HepG2 (cell line): ENCODE measurements around the gene BASP1. TPM values are rescaled to one million over a fixed set of nuclear protein-coding genes. Genes with fewer than 3 reads are reported as not detected.

Experiments used
- ATAC-seq: fragments of 200-7000 bp; cut with Tn5 transposase; 3 replicates; pipeline ENCODE4 v1.9.1; 2020; ENCODE audit warnings: mild to moderate bottlenecking, moderate library complexity
- BruUV-seq: library from RNA; stranded (reverse); fragments of 400-500 nt; replicated peaks from 2 replicates; lab custom pipeline; 2021; lab: Mats Ljungman, UMichigan
- CTCF ChIA-PET: fragments of 300-600 bp; formaldehyde crosslinking; extraction: SDS; loops from one replicate; lab custom pipeline; 2021; ENCODE audit warnings: low total read pairs, inconsistent platforms, low intra/inter-chr PET ratio; lab: Yijun Ruan, JAX
- POLR2A ChIA-PET: fragments of 350-600 bp; sonication (Branson Sonifier 250); formaldehyde crosslinking; loops from one replicate; lab custom pipeline; 2020; ENCODE audit warnings: antibody characterized with exemption, inconsistent platforms; lab: Yijun Ruan, JAX
- DNase-seq: peaks from one replicate; pipeline ENCODE4 v3.0.0-alpha.2; 2015; ENCODE audit warnings: low spot score
- FAIRE-seq: peaks from 3 replicates; lab custom pipeline; 2011; peaks lifted over from hg19 to GRCh38; lab: Jason Lieb, UNC
- H2AFZ ChIP-seq: one replicate; pipeline ENCODE4 v1.6.1; 2011; ENCODE audit warnings: low read length, inconsistent platforms
- H3K27ac ChIP-seq: fragments of 300-600 bp; 3 replicates; pipeline ENCODE4 v1.8.0; 2011; ENCODE audit warnings: mixed run types, mild to moderate bottlenecking, mixed read lengths, low read length, inconsistent platforms; ENCODE audit not compliant: insufficient read depth; ENCODE audit errors: extremely low read length
- H3K27me3 ChIP-seq, 2 experiments: fragments of 200-600 bp in 1 of 2; 2 replicates in 1 of 2; 3 replicates in 1 of 2; pipeline versions ENCODE4 v1.6.0 to v1.8.0; 2011; ENCODE audit warnings: low read length in 2 of 2, mild to moderate bottlenecking in 2 of 2, moderate library complexity in 2 of 2, inconsistent platforms in 1 of 2; ENCODE audit not compliant: insufficient read depth in 2 of 2, control insufficient read depth in 1 of 2
- H3K36me3 ChIP-seq, 2 experiments: fragments of 200-600 bp in 1 of 2; replicated peaks in 1 of 2; 2 replicates in 1 of 2; 3 replicates in 1 of 2; pipeline versions ENCODE4 v1.5.1 to v1.8.0; 2011; ENCODE audit warnings: low read length in 2 of 2, inconsistent platforms in 1 of 2; ENCODE audit not compliant: insufficient read depth in 2 of 2, control insufficient read depth in 1 of 2
- H3K4me1 ChIP-seq: 2 replicates; pipeline ENCODE4 v1.5.1; 2012; ENCODE audit warnings: low read length, inconsistent platforms; ENCODE audit not compliant: insufficient read depth
- H3K4me2 ChIP-seq: 2 replicates; pipeline ENCODE4 v1.6.0; 2011; ENCODE audit warnings: low read depth, low read length, inconsistent platforms
- H3K4me3 ChIP-seq, 3 experiments: fragments of 200-600 bp in 1 of 3; sonication (generic), shearing (Covaris generic) in 1 of 3; replicated peaks in 1 of 3; 2 replicates each; pipeline ENCODE4 v1.5.1; 2011 to 2016; ENCODE audit warnings: low read length in 3 of 3, inconsistent platforms in 2 of 3, low read depth in 2 of 3, mild to moderate bottlenecking in 2 of 3, control low read depth in 1 of 3, mixed read lengths in 1 of 3; ENCODE audit not compliant: insufficient read depth in 1 of 3
- H3K79me2 ChIP-seq: one replicate; pipeline ENCODE4 v1.6.1; 2011; ENCODE audit warnings: low read length, inconsistent platforms; ENCODE audit not compliant: insufficient read depth
- H3K9ac ChIP-seq: 2 replicates; pipeline ENCODE4 v1.6.0; 2011; ENCODE audit warnings: mild to moderate bottlenecking, low read depth, low read length, inconsistent platforms; ENCODE audit not compliant: insufficient read depth
- H3K9me3 ChIP-seq: 2 replicates; pipeline ENCODE4 v1.5.1; 2012; ENCODE audit warnings: mild to moderate bottlenecking, low read length
- H4K20me1 ChIP-seq: 2 replicates; pipeline ENCODE4 v1.6.0; 2011; ENCODE audit warnings: inconsistent platforms, mild to moderate bottlenecking, low read length, moderate library complexity; ENCODE audit not compliant: insufficient read depth
- AGO1 ChIP-seq: fragments of 200-400 bp; formaldehyde crosslinking; IDR thresholded peaks from 2 replicates; pipeline ENCODE4 v1.6.1; 2017; ENCODE audit warnings: mild to moderate bottlenecking, low read depth, low read length, moderate library complexity; ENCODE audit not compliant: poor library complexity, severe bottlenecking
- CREB3 ChIP-seq: sonication (generic); formaldehyde crosslinking; IDR thresholded peaks from 2 replicates; pipeline ENCODE4 v1.5.0; 2020; ENCODE audit warnings: missing genetic modification reagents
- RAD51 ChIP-seq: fragments of 450-650 bp; IDR thresholded peaks from 2 replicates; pipeline ENCODE4 v1.6.1; 2016; ENCODE audit warnings: borderline replicate concordance
- SAP130 ChIP-seq: IDR thresholded peaks from 2 replicates; pipeline ENCODE4 v1.6.1; 2016; ENCODE audit warnings: low read depth
- TRAFD1 ChIP-seq: sonication (generic); formaldehyde crosslinking; IDR thresholded peaks from 2 replicates; pipeline ENCODE4 v1.5.1; 2020; ENCODE audit warnings: missing genetic modification reagents, mild to moderate bottlenecking, borderline replicate concordance
- ZNF33B ChIP-seq: sonication (generic); formaldehyde crosslinking; IDR thresholded peaks from 2 replicates; pipeline ENCODE4 v1.5.1; 2020; ENCODE audit warnings: mild to moderate bottlenecking, missing genetic modification reagents
- ZNF816 ChIP-seq: sonication (generic); formaldehyde crosslinking; IDR thresholded peaks from 2 replicates; pipeline ENCODE4 v1.8.0; 2022; ENCODE audit warnings: missing genetic modification reagents, mild to moderate bottlenecking, borderline replicate concordance
- WGBS: methylation state at CpG from one replicate; pipeline ENCODE4 v1.1.6; 2017; ENCODE audit warnings: low lambda C conversion rate; 5-methylcytosine and 5-hydroxymethylcytosine counted together
- in situ Hi-C: cut with HindIII; loops from 2 replicates; pipeline ENCODE4 v1.10.0; 2017; ENCODE audit warnings: low pct_unique_long_range_greater_than_20kb; ENCODE audit not compliant: extremely low pct_ligation_motif_present
- intact Hi-C: fragments of 100-400 bp; cut with micrococcal nuclease; formaldehyde crosslinking; loops from one replicate; pipeline ENCODE4 v1.10.0; 2022; ENCODE audit not compliant: unreplicated experiment
- polyA plus RNA-seq, 8 experiments: library from polyadenylated mRNA; depleted of rRNA in 3 of 8; stranded (reverse) in 7 of 8; unstranded in 1 of 8; fragments of >200 nt; fragmentation: Illumina TruSeq in 4 of 8; extraction: Trizol in 4 of 8; gene quantifications; 2 replicates each; pipeline versions ENCODE4 v1.2.1 to v1.2.3, GENCODE V29; 2011 to 2016; ENCODE audit warnings: low read depth in 4 of 8, missing spikeins in 1 of 8, mixed read lengths in 1 of 8; ENCODE audit not compliant: insufficient read depth in 1 of 8
- total RNA-seq, 5 experiments: library from RNA; depleted of rRNA; stranded (reverse); fragments of >200 nt; fragmentation: Illumina TruSeq; extraction: Trizol; gene quantifications; 2 replicates each; pipeline ENCODE4 v1.2.3, GENCODE V29; 2016; ENCODE audit warnings: low read depth in 1 of 5
- TF ChIP-seq, protein P1 (sequence below): sonication (generic); formaldehyde crosslinking; IDR thresholded peaks from 2 replicates; pipeline ENCODE4 v1.8.0; 2022; ENCODE audit warnings: mild to moderate bottlenecking, missing genetic modification reagents, moderate library complexity
- TF ChIP-seq, protein P2 (sequence below): sonication (generic); formaldehyde crosslinking; conservative IDR thresholded peaks from 2 replicates; pipeline ENCODE4 v1.5.0; 2020; ENCODE audit warnings: missing genetic modification reagents

The BASP1 gene
- total and polyA plus RNA-seq, 2 of the 13 experiments (the other 11 are each of a cell fraction or from before 2014, with no cell fraction given): 0.04 TPM; not detected in 1

GRCh38 chr5:17288570-17288969 is 71.1 kb downstream of the BASP1 start (continued):
- TF ChIP-seq, protein P1, sequence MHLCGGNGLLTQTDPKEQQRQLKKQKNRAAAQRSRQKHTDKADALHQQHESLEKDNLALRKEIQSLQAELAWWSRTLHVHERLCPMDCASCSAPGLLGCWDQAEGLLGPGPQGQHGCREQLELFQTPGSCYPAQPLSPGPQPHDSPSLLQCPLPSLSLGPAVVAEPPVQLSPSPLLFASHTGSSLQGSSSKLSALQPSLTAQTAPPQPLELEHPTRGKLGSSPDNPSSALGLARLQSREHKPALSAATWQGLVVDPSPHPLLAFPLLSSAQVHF: no peak
- no peak for TF ChIP-seq ZNF33B (CRISPR knock-in tag)

DNA sequence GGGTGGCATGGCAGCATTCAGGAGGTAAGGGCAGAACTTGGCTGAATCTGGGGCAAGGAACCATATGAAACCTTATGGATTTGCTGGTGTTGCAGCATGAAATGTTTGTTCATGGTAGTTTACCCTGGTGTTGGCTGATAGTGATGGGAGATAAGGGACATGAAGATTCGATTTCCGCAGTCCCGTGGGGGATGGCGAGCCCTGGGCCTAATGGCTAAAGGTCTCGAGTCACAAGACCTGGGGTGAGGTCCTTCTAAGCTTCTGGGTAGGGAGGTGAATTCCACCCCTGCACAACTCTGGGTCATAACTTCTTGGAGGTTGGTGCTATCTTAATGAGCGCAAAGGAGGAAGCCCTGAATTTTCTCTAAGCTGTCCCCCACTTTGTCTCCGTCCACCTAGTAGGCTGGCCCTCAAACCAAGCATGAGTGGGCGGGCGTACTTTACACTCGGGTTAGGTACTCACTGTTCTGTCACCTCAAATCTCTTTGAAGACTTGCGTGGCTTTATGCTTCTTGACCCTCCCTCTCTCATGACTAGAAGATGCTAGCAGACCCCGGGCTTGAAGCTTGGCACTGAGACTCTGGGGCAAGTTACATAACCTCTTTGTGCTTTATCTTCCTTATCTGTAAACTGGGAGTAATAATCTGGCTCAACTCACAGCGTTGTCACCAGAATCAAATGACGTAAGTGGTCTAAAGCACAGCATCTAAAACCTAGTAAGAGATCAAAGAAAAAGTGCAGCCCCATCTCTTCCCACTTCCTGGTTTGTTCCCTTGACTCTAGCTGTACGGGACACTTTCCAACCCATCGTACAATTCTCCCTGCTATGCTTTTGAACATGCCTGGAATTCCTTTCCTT is 72.5 kb downstream of the BASP1 start:
- no peak overlapping the region for H3K4me3 ChIP-seq
- WGBS: 16% methylated on average over 11 of the region's 16 CpGs
- H3K9me3 ChIP-seq: no peaks in the 10 kb centered on the region
- H3K27me3 ChIP-seq: no peaks in the 10 kb centered on the region; a peak in 1 of 5 replicates
- no peak overlapping the region for H3K27ac ChIP-seq
- H3K4me1 ChIP-seq: no peaks in the 10 kb centered on the region
- ATAC-seq (no peak), FAIRE-seq (no peak), DNase-seq (no peak)
- BruUV-seq: no TSS peak
- H3K4me2 ChIP-seq: no peak overlapping the region
- H3K9ac ChIP-seq: no peak overlapping the region
- ChIA-PET CTCF (no interaction called here), POLR2A (no interaction called here)
- no peaks in the 10 kb centered on the region for H3K36me3 ChIP-seq
- in situ Hi-C loops (no loop called here), intact Hi-C loops (no loop called here)
- H2AFZ ChIP-seq: no peak overlapping the region
- no peaks in the 10 kb centered on the region for H3K79me2 ChIP-seq
- TF ChIP-seq RAD51: no peak
- no peaks in the 10 kb centered on the region for H4K20me1 ChIP-seq

- H3K9me3 ChIP-seq: no peaks in the 10 kb centered on the region
- in situ Hi-C loops (no loop called here), intact Hi-C loops (no loop called here)
- H3K79me2 ChIP-seq: no peaks in the 10 kb centered on the region
- no peak overlapping the region for H2AFZ ChIP-seq
- no peak overlapping the region for H3K4me3 ChIP-seq
- no peak overlapping the region for H3K27ac ChIP-seq
- no peaks in the 10 kb centered on the region for H3K36me3 ChIP-seq
- no peak overlapping the region for H3K9ac ChIP-seq
- WGBS: 48% methylated on average over 9 of the region's 9 CpGs
- DNase-seq: no peak
- FAIRE-seq: no peak
- ChIA-PET POLR2A (no interaction called here), CTCF (no interaction called here)
- no peaks in the 10 kb centered on the region for H3K4me1 ChIP-seq
- no peaks in the 10 kb centered on the region; a peak in 1 of 5 replicates for H3K27me3 ChIP-seq
- H3K4me2 ChIP-seq: no peak overlapping the region
- H4K20me1 ChIP-seq: no peaks in the 10 kb centered on the region
- no peak for ATAC-seq
- no TSS peak for BruUV-seq
- TF ChIP-seq TRAFD1 (CRISPR knock-in tag) (no peak), CREB3 (CRISPR knock-in tag) (no peak), AGO1 (no peak), ZNF816 (CRISPR knock-in tag) (no peak), SAP130 (CRISPR knock-in tag) (no peak)
- TF ChIP-seq, protein P2, sequence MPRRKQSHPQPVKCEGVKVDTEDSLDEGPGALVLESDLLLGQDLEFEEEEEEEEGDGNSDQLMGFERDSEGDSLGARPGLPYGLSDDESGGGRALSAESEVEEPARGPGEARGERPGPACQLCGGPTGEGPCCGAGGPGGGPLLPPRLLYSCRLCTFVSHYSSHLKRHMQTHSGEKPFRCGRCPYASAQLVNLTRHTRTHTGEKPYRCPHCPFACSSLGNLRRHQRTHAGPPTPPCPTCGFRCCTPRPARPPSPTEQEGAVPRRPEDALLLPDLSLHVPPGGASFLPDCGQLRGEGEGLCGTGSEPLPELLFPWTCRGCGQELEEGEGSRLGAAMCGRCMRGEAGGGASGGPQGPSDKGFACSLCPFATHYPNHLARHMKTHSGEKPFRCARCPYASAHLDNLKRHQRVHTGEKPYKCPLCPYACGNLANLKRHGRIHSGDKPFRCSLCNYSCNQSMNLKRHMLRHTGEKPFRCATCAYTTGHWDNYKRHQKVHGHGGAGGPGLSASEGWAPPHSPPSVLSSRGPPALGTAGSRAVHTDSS (CRISPR knock-in tag): no peak
- TF ChIP-seq, protein P1: no peak
Measured at GRCh38 chr5:17290540-17290974, 73.1 kb downstream of the BASP1 start.
